Lower leg skin (tissue), 3 donors: ENCODE data around the gene GJC2.

Experiments
- POLR2A ChIP-seq, 2 donors: fragments of 450-650 bp; IDR thresholded peaks; one replicate each; pipeline ENCODE4 v1.6.1; 2016 to 2017; ENCODE audit warnings: antibody characterized with exemption in 2 of 2, mild to moderate bottlenecking in 1 of 2, moderate library complexity in 1 of 2
- TF ChIP-seq, protein P1 (sequence below), 3 donors: fragments of 450-650 bp; IDR thresholded peaks; one replicate each; pipeline ENCODE4 v1.5.1; 2016; ENCODE audit warnings: antibody characterized with exemption in 3 of 3, mild to moderate bottlenecking in 3 of 3, moderate library complexity in 2 of 3

DNA sequence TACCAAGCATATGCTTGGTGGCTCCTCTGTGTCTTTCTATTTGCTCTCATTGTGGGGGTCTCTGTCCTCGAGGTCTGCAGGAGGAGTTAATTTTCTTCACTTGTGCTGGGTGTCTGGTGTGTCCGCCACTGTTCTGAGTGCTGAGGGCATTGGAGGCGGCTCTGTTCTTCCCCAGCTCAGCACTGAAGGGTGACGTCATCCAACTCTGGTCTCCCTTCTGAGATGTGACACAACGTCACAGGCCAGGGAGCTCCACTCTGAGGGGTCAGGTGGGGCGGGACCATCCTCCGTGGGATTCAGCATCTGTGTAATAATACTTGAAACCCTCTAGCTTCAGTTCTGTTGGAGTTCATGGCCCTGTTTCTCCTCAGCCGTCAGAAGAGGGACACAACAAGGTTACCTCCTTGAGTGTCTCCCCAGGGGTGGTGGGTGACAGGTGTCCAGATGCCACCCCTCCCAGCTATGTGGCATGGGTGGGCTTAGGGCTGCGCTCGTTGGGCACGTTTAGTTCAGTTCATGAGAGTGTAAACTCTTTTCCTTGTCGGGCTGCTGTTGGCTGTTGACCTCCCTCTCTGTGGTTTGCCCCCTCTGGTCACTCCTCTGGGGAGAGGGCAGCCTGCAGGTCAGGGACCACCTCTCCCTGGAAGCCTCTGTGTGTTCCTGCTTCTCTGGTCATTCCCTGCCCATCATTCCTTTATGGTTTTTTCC is 19.0 kb downstream of the GJC2 start:
- TF ChIP-seq, protein P1, sequence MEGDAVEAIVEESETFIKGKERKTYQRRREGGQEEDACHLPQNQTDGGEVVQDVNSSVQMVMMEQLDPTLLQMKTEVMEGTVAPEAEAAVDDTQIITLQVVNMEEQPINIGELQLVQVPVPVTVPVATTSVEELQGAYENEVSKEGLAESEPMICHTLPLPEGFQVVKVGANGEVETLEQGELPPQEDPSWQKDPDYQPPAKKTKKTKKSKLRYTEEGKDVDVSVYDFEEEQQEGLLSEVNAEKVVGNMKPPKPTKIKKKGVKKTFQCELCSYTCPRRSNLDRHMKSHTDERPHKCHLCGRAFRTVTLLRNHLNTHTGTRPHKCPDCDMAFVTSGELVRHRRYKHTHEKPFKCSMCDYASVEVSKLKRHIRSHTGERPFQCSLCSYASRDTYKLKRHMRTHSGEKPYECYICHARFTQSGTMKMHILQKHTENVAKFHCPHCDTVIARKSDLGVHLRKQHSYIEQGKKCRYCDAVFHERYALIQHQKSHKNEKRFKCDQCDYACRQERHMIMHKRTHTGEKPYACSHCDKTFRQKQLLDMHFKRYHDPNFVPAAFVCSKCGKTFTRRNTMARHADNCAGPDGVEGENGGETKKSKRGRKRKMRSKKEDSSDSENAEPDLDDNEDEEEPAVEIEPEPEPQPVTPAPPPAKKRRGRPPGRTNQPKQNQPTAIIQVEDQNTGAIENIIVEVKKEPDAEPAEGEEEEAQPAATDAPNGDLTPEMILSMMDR (IDR thresholded peaks at IDR 0.05), result no peak
- TF ChIP-seq POLR2A (IDR thresholded peaks at IDR 0.05), result no peak
